A673 (cell line): ENCODE results near the gene LEP.

Source experiments
- CTCF ChIP-seq: fragments of 300-800, 200-600 bp; sonication (generic); conservative IDR thresholded peaks from 2 replicates; pipeline ENCODE4 v1.5.1; 2017; ENCODE audit warnings: low read depth, mild to moderate bottlenecking, antibody characterized with exemption, low read length, moderate library complexity, mixed read lengths
- EZH2 ChIP-seq: fragments of 200-600 bp; sonication (generic); IDR thresholded peaks from 2 replicates; pipeline ENCODE4 v1.6.1; 2017; ENCODE audit warnings: borderline replicate concordance, low read depth, mild to moderate bottlenecking, mixed read lengths, antibody characterized with exemption, low read length; ENCODE audit not compliant: poor library complexity, severe bottlenecking

- TF ChIP-seq CTCF (no peak), EZH2 (no peak)
Measured at GRCh38 chr7:128266529-128266882, 25.4 kb downstream of the LEP start.
